Panc1 (cell line): ENCODE measurements around the gene RRP12.

Experiments
- CTCF ChIP-seq: fragments of 450-650 bp; IDR thresholded peaks from 2 replicates; pipeline ENCODE4 v1.5.1; 2017; ENCODE audit warnings: mild to moderate bottlenecking
- REST ChIP-seq, 2 experiments: IDR thresholded peaks; 2 replicates each; pipeline ENCODE4 v1.6.1; 2011 to 2012; ENCODE audit warnings: low read depth in 2 of 2, control low read depth in 1 of 2, low read length in 1 of 2, mild to moderate bottlenecking in 1 of 2, moderate library complexity in 1 of 2; ENCODE audit not compliant: insufficient read depth in 1 of 2

- no peak for TF ChIP-seq REST (IDR thresholded peaks at IDR 0.05; ENCODE audit: insufficient read depth in 1 of 2, low read depth in 2 of 2, low read length in 1 of 2)
- TF ChIP-seq CTCF: no peak; the same call in 1 of the 2 replicates
Observed at GRCh38 chr10:97333351-97333600, 67.9 kb downstream of the RRP12 start.
